HG02938 (cell line): Measurements from ENCODE around the gene ERICH3.
A peak's percentile ranks its signal among the peaks of the same experiment; 100 is the strongest.

Experiments
- ATAC-seq: cut with Tn5 transposase; IDR thresholded peaks from one replicate; pipeline ENCODE4 v1.9.1; 2021; ENCODE audit warnings: mild to moderate bottlenecking, moderate library complexity; ENCODE audit not compliant: unreplicated experiment

Gene ERICH3

GRCh38 chr1:74673351-74674111, at the start of gene ERICH3:
Gene ERICH3, minus strand, starts transcription at chr1:74673792. Its CDS starts 273 bp downstream, at chr1:74673519.
- ATAC-seq, result no peak

- ATAC-seq, result no peak
These were observed 44.0 kb upstream of the ERICH3 start for GRCh38 chr1:74717626-74718025.

- ATAC-seq, result no peak
These were observed 43.2 kb upstream of the ERICH3 start for GRCh38 chr1:74716822-74717221.

- no peak for ATAC-seq
These were observed 42.2 kb upstream of the ERICH3 start for GRCh38 chr1:74715806-74716205.

GRCh38 chr1:74715236-74715502, 41.6 kb upstream of the ERICH3 start:
- ATAC-seq, result no peak

GRCh38 chr1:74714429-74715235, 41.0 kb upstream of the ERICH3 start:
- peak; percentile 47 for ATAC-seq

GRCh38 chr1:74713849-74714248, 40.3 kb upstream of the ERICH3 start:
- ATAC-seq, result no peak

- ATAC-seq, result no peak
These were observed 39.3 kb upstream of the ERICH3 start for GRCh38 chr1:74712881-74713280.

GRCh38 chr1:74703386-74704182, 30.0 kb upstream of the ERICH3 start:
- no peak for ATAC-seq

- ATAC-seq, result peak; percentile 46
These were observed 25.7 kb upstream of the ERICH3 start for GRCh38 chr1:74699331-74699730.

- ATAC-seq, result no peak
These were observed 24.2 kb upstream of the ERICH3 start for GRCh38 chr1:74697832-74698231.

- no peak for ATAC-seq
These were observed 19.9 kb upstream of the ERICH3 start for GRCh38 chr1:74693473-74693872.

- ATAC-seq, result no peak
These were observed 17.3 kb upstream of the ERICH3 start for GRCh38 chr1:74690909-74691308.

GRCh38 chr1:74690364-74690696, 16.7 kb upstream of the ERICH3 start:
- no peak for ATAC-seq

- peak; percentile 69 for ATAC-seq
These were observed 16.2 kb upstream of the ERICH3 start for GRCh38 chr1:74689621-74690363.

GRCh38 chr1:74686928-74687327, 13.3 kb upstream of the ERICH3 start:
- ATAC-seq, result no peak

GRCh38 chr1:74684301-74684700, 10.7 kb upstream of the ERICH3 start:
- no peak for ATAC-seq

- ATAC-seq, result no peak
These were observed 10.1 kb upstream of the ERICH3 start for GRCh38 chr1:74683656-74684055.

- no peak for ATAC-seq
These were observed 8.3 kb upstream of the ERICH3 start for GRCh38 chr1:74681851-74682250.

GRCh38 chr1:74681449-74681848, 7.9 kb upstream of the ERICH3 start:
- ATAC-seq, result peak; percentile 94

- peak; percentile 30 for ATAC-seq
These were observed 7.4 kb upstream of the ERICH3 start for GRCh38 chr1:74681001-74681400.
